Tibial artery (tissue), 4 donors: Measurements from ENCODE around the gene RIMBP2.

Source experiments
- DNase-seq, 2 donors: peaks; one replicate each; pipeline ENCODE4 v3.0.0-alpha.2; 2019
- H3K27ac ChIP-seq, 2 donors: fragments of 200-600 bp; sonication (generic) in 1 of 2; 1 replicate in 1 of 2; 2 replicates in 1 of 2; pipeline ENCODE4 v1.5.1; 2018 to 2019; ENCODE audit warnings: mild to moderate bottlenecking in 1 of 2
- H3K27me3 ChIP-seq, 2 donors: fragments of 200-600 bp; sonication (generic) in 1 of 2; one replicate each; pipeline versions ENCODE4 v1.5.1 to v1.6.0; 2016 to 2019
- H3K36me3 ChIP-seq, 3 donors: fragments of 200-600 bp; sonication (generic) in 2 of 3; one replicate each; pipeline ENCODE4 v1.5.1; 2016 to 2019; ENCODE audit warnings: mild to moderate bottlenecking in 2 of 3
- H3K4me1 ChIP-seq, 4 donors: fragments of 200-600 bp; sonication (generic) in 2 of 4; 1 replicate in 3 of 4; 2 replicates in 1 of 4; pipeline ENCODE4 v1.5.1; 2016 to 2019
- H3K4me3 ChIP-seq, 2 donors: fragments of 200-600 bp; sonication (generic) in 1 of 2; 1 replicate in 1 of 2; 2 replicates in 1 of 2; pipeline ENCODE4 v1.5.1; 2018 to 2019; ENCODE audit warnings: mild to moderate bottlenecking in 2 of 2
- H3K9me3 ChIP-seq, 3 donors: fragments of 200-600 bp; sonication (generic) in 1 of 3; one replicate each; pipeline ENCODE4 v1.5.1; 2016 to 2019
- intact Hi-C: fragments of 100-400 bp; cut with DNase I; formaldehyde crosslinking; loops from one replicate; pipeline ENCODE4 v1.15.0; 2023; ENCODE audit warnings: low total_unique reads
- TF ChIP-seq, protein P1 (sequence below), 2 experiments: fragments of 200-600 bp in 1 of 2; fragments of 450-650 bp in 1 of 2; IDR thresholded peaks; one replicate each; pipeline ENCODE4 v1.5.1; 2017 to 2019; ENCODE audit warnings: antibody characterized with exemption in 2 of 2, mild to moderate bottlenecking in 1 of 2, moderate library complexity in 1 of 2

Gene RIMBP2

DNA sequence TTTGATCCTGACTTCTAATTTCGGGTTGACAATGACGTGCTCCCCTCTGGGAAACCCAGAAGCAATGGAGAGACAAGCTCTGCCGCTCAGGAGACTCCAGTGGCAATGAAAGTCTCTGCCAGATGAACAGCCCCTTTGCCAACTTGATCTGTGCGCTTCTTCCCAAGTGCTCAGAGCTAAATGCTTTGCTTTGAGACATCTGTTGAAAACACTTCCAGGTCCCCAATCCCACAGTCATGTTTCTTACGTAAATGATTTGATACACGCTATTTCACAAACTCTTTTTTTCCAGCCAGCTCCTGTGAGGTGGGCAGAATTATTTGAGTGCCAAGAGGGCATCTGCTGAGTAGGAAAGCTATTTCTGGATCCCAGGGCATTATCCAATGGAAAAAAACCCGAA is 147.6 kb downstream of the RIMBP2 start:
- no peak for DNase-seq
- peaks cover 0 to 16% (median 4%) of the 10 kb centered on the region in 3 donors for H3K9me3 ChIP-seq
- H3K4me1 ChIP-seq: no peaks in the 10 kb centered on the region
- no peak overlapping the region for H3K27ac ChIP-seq
- H3K27me3 ChIP-seq: no peaks in the 10 kb centered on the region
- intact Hi-C loops: no loop called here
- H3K4me3 ChIP-seq: no peak overlapping the region
- TF ChIP-seq, protein P1, sequence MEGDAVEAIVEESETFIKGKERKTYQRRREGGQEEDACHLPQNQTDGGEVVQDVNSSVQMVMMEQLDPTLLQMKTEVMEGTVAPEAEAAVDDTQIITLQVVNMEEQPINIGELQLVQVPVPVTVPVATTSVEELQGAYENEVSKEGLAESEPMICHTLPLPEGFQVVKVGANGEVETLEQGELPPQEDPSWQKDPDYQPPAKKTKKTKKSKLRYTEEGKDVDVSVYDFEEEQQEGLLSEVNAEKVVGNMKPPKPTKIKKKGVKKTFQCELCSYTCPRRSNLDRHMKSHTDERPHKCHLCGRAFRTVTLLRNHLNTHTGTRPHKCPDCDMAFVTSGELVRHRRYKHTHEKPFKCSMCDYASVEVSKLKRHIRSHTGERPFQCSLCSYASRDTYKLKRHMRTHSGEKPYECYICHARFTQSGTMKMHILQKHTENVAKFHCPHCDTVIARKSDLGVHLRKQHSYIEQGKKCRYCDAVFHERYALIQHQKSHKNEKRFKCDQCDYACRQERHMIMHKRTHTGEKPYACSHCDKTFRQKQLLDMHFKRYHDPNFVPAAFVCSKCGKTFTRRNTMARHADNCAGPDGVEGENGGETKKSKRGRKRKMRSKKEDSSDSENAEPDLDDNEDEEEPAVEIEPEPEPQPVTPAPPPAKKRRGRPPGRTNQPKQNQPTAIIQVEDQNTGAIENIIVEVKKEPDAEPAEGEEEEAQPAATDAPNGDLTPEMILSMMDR (IDR thresholded peaks at IDR 0.05): no peak
- H3K36me3 ChIP-seq: no peaks in the 10 kb centered on the region

DNA sequence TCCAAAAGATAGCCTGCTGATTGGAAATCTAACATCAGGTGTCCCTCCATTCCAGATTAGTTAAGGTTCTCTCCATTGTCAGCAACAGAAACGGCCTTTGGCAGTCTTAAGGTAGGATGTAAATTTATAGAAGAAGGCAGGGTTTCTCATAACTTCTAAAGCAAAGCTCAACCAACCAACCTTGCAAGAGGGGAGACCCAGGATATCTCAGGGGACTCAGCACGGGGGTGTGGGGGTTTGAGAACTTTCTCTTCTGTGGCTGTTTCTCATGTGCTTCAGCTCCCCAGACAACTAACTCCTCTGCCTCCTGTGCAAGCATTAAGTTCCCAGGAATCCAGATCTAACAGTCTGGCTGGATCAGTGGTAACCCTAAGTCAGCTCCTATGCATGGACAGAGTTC is 148.1 kb downstream of the RIMBP2 start:
- TF ChIP-seq, protein P1 (IDR thresholded peaks at IDR 0.05): no peak
- H3K9me3 ChIP-seq: peaks cover 0 to 16% (median 4%) of the 10 kb centered on the region in 3 donors
- no peaks in the 10 kb centered on the region for H3K36me3 ChIP-seq
- H3K27ac ChIP-seq: no peak overlapping the region
- no peaks in the 10 kb centered on the region for H3K4me1 ChIP-seq
- no peak for DNase-seq
- H3K4me3 ChIP-seq: no peak overlapping the region
- H3K27me3 ChIP-seq: no peaks in the 10 kb centered on the region
- intact Hi-C loops: no loop called here

DNA sequence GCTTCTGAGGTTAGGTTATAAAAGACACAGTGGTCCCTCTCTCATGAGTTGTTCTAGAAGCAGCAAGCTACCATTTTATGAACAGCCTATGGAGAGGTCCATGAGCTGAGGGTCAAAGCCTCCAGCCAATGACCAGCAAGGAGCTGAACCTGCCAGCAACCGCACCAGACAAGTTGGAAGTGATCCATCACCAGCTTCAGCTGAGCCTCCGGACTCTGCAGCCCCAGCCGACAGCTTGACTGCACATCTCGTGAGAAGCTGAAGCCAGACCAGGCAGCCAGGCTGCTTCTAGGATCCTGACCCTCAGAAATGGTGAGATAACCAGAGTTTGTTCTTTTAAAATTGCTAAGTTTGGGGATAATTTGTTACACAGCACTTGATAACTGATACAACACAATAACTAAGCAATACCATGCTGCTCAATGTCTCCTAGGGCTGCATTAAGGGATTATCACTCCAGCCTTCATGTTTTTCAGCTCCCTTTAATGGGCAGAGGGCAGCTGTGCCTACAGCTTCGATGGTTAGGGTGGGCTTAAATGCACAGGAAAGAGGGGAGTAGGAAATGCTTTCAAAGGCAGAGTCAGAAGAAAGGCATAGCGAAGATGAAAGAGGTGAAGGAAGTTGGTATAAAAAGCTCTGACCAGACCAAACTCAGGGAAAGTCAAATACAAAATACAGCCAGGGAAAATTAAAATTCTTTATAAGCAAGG is 149.5 kb downstream of the RIMBP2 start:
- H3K36me3 ChIP-seq: no peaks in the 10 kb centered on the region
- no peak for DNase-seq

DNA sequence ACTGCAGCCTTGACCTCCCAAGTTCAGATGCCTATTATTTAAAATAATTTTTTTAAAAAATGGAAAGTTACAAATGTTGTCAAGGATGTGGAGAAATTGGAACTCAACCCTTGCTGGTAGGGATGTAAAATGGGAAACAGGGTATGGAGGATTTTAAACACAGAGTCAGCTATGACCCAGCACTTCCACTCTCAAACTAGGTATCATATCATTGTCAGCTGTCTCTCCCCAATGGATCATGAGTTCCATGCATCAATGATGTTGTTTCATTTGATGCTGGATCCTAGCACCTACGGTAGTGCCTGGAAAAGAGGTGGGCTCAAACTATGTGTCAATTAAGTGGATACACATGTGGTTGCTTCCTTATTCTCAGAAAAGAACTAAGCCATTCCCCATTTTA is 150.9 kb downstream of the RIMBP2 start:
- Histone ChIP-seq H3K27me3 (no peaks in the 10 kb centered on the region), H3K4me3 (no peak overlapping the region), H3K27ac (no peak overlapping the region), H3K4me1 (no peaks in the 10 kb centered on the region), H3K9me3 (peaks cover 0 to 13% (median 4%) of the 10 kb centered on the region in 3 donors), H3K36me3 (no peaks in the 10 kb centered on the region)
- TF ChIP-seq, protein P1 (IDR thresholded peaks at IDR 0.05): no peak
- intact Hi-C loops: no loop called here
- DNase-seq: no peak

More for the DNA sequence above, 149.5 kb downstream of the RIMBP2 start:
- TF ChIP-seq, protein P1 (IDR thresholded peaks at IDR 0.05): no peak
- H3K27ac ChIP-seq: no peak overlapping the region
- no peaks in the 10 kb centered on the region for H3K4me1 ChIP-seq
- H3K9me3 ChIP-seq: peaks cover 0 to 13% (median 4%) of the 10 kb centered on the region in 3 donors
- H3K4me3 ChIP-seq: no peak overlapping the region
- H3K27me3 ChIP-seq: no peaks in the 10 kb centered on the region
- intact Hi-C loops: no loop called here

DNA sequence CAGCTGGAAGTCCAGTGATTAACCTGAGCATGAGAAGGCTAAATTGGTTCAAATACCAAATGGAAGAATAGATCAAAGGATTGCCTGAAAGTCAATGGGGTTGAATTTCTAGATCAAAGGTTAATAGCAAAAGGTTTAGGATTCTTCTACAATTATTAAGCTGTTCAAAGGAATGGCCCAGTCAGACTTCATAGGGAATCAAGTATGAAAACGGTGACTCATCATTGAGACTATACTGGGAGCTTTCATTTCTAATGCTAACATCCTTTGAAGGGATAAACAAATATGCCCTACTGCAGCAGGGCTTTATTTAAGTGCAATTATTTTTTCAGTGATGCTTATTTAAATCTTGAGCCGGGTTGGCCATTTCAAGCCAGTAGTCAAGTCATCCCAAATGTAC is 152.8 kb downstream of the RIMBP2 start:
- no peaks in the 10 kb centered on the region for H3K4me1 ChIP-seq
- no peak for DNase-seq
- no peak overlapping the region for H3K4me3 ChIP-seq
- TF ChIP-seq, protein P1 (IDR thresholded peaks at IDR 0.05): no peak
- intact Hi-C loops: no loop called here
- H3K9me3 ChIP-seq: peaks cover 0 to 13% (median 4%) of the 10 kb centered on the region in 3 donors
- H3K27me3 ChIP-seq: no peaks in the 10 kb centered on the region
- H3K27ac ChIP-seq: no peak overlapping the region
- no peaks in the 10 kb centered on the region for H3K36me3 ChIP-seq
